ENCODE results near the gene PDE4D. TPM values are rescaled to one million over a fixed set of nuclear protein-coding genes. Genes with fewer than 3 reads are reported as not detected.

The PDE4D gene
- total RNA-seq, 1 experiment from 2014 or later, result 3.3 TPM

DNA sequence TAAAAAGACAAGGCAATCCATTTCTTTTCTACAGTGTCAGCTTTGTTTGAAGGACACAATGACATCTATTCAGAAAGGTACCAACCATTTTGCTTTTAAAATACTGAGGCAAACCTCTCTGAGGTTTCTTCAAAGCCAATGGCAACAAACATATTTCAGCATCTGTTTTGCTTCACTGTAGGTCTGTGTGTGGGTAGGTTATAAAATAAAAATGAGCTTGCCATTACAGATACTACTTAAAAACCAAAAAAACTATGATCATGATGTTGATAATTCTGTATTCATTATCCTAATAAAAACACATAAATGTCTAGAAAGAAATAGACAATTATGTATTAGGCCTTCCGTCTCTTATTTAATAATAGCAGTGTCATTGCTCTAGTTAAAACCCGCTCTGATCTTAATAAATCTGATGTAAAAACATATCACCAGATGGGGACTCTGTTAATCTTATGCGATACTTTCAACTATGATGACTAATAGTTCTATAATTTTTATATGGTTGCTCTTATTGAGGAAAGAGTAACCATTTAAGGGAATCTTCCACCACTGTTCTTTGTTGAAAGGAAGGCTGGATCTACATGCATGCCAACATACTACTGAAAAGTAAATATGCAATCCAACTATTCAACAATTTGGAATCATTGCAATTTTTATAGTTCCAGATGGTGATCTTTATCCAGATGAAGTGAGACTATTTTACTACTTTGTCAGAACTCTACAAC is 647.2 kb downstream of the PDE4D start:
- ChIA-PET POLR2A (no interaction called here), CTCF (no interaction called here)
- Mint-ChIP-seq H3K4me3 (no peak overlapping the region), H3K27ac (no peak overlapping the region), H3K27me3 (ENCODE audit: low read depth) (no peaks in the 10 kb centered on the region), H3K4me1 (no peaks in the 10 kb centered on the region), H3K36me3 (no peaks in the 10 kb centered on the region), H3K9me3 (peaks cover 2% of the 10 kb centered on the region; the same call in 1 of the 2 replicates)
- no peak for DNase-seq (ENCODE audit: low spot score)
- no peak for TF ChIP-seq ARID4B (CRISPR knock-in tag; IDR thresholded peaks at IDR 0.05; ENCODE audit: borderline replicate concordance)
- TF ChIP-seq NR2C2 (CRISPR knock-in tag; IDR thresholded peaks at IDR 0.05), result no peak
- no peak for ATAC-seq

- POLR2A ChIA-PET, result no interaction called here
- Mint-ChIP-seq H3K36me3 (no peaks in the 10 kb centered on the region), H3K27ac (no peak overlapping the region), H3K27me3 (ENCODE audit: low read depth) (no peaks in the 10 kb centered on the region), H3K4me3 (no peak overlapping the region), H3K9me3 (no peaks in the 10 kb centered on the region), H3K4me1 (no peaks in the 10 kb centered on the region)
- DNase-seq (ENCODE audit: low spot score) (no peak), ATAC-seq (no peak)
- CTCF ChIA-PET, result no interaction called here
- no peak for TF ChIP-seq MXD4 (CRISPR knock-in tag; IDR thresholded peaks at IDR 0.05; ENCODE audit: borderline replicate concordance)
- no peak for TF ChIP-seq RORB (CRISPR knock-in tag; IDR thresholded peaks at IDR 0.05)
- TF ChIP-seq, protein P1, sequence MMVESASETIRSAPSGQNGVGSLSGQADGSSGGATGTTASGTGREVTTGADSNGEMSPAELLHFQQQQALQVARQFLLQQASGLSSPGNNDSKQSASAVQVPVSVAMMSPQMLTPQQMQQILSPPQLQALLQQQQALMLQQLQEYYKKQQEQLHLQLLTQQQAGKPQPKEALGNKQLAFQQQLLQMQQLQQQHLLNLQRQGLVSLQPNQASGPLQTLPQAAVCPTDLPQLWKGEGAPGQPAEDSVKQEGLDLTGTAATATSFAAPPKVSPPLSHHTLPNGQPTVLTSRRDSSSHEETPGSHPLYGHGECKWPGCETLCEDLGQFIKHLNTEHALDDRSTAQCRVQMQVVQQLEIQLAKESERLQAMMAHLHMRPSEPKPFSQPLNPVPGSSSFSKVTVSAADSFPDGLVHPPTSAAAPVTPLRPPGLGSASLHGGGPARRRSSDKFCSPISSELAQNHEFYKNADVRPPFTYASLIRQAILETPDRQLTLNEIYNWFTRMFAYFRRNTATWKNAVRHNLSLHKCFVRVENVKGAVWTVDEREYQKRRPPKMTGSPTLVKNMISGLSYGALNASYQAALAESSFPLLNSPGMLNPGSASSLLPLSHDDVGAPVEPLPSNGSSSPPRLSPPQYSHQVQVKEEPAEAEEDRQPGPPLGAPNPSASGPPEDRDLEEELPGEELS (CRISPR knock-in tag; IDR thresholded peaks at IDR 0.05), result no peak
- no peak for TF ChIP-seq ZNF232 (CRISPR knock-in tag; IDR thresholded peaks at IDR 0.05)
- no peak for TF ChIP-seq PREB (CRISPR knock-in tag; IDR thresholded peaks at IDR 0.05; ENCODE audit: borderline replicate concordance)
- TF ChIP-seq ERG (CRISPR knock-in tag; IDR thresholded peaks at IDR 0.05), result no peak
- TF ChIP-seq JAZF1 (CRISPR knock-in tag; IDR thresholded peaks at IDR 0.05), result no peak
- TF ChIP-seq, protein P2, sequence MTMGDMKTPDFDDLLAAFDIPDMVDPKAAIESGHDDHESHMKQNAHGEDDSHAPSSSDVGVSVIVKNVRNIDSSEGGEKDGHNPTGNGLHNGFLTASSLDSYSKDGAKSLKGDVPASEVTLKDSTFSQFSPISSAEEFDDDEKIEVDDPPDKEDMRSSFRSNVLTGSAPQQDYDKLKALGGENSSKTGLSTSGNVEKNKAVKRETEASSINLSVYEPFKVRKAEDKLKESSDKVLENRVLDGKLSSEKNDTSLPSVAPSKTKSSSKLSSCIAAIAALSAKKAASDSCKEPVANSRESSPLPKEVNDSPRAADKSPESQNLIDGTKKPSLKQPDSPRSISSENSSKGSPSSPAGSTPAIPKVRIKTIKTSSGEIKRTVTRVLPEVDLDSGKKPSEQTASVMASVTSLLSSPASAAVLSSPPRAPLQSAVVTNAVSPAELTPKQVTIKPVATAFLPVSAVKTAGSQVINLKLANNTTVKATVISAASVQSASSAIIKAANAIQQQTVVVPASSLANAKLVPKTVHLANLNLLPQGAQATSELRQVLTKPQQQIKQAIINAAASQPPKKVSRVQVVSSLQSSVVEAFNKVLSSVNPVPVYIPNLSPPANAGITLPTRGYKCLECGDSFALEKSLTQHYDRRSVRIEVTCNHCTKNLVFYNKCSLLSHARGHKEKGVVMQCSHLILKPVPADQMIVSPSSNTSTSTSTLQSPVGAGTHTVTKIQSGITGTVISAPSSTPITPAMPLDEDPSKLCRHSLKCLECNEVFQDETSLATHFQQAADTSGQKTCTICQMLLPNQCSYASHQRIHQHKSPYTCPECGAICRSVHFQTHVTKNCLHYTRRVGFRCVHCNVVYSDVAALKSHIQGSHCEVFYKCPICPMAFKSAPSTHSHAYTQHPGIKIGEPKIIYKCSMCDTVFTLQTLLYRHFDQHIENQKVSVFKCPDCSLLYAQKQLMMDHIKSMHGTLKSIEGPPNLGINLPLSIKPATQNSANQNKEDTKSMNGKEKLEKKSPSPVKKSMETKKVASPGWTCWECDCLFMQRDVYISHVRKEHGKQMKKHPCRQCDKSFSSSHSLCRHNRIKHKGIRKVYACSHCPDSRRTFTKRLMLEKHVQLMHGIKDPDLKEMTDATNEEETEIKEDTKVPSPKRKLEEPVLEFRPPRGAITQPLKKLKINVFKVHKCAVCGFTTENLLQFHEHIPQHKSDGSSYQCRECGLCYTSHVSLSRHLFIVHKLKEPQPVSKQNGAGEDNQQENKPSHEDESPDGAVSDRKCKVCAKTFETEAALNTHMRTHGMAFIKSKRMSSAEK (CRISPR knock-in tag; IDR thresholded peaks at IDR 0.05; ENCODE audit: borderline replicate concordance), result no peak
- no peak for TF ChIP-seq ATF1 (CRISPR knock-in tag; IDR thresholded peaks at IDR 0.05)
- no peak for TF ChIP-seq ESRRA (CRISPR knock-in tag; IDR thresholded peaks at IDR 0.05; ENCODE audit: borderline replicate concordance)
- no peak for TF ChIP-seq E2F5 (CRISPR knock-in tag; IDR thresholded peaks at IDR 0.05)
- TF ChIP-seq ATF3 (CRISPR knock-in tag; conservative IDR thresholded peaks at IDR 0.05), result no peak
- TF ChIP-seq, protein P3, sequence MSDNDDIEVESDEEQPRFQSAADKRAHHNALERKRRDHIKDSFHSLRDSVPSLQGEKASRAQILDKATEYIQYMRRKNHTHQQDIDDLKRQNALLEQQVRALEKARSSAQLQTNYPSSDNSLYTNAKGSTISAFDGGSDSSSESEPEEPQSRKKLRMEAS (CRISPR knock-in tag; IDR thresholded peaks at IDR 0.05), result no peak
- TF ChIP-seq, protein P4, sequence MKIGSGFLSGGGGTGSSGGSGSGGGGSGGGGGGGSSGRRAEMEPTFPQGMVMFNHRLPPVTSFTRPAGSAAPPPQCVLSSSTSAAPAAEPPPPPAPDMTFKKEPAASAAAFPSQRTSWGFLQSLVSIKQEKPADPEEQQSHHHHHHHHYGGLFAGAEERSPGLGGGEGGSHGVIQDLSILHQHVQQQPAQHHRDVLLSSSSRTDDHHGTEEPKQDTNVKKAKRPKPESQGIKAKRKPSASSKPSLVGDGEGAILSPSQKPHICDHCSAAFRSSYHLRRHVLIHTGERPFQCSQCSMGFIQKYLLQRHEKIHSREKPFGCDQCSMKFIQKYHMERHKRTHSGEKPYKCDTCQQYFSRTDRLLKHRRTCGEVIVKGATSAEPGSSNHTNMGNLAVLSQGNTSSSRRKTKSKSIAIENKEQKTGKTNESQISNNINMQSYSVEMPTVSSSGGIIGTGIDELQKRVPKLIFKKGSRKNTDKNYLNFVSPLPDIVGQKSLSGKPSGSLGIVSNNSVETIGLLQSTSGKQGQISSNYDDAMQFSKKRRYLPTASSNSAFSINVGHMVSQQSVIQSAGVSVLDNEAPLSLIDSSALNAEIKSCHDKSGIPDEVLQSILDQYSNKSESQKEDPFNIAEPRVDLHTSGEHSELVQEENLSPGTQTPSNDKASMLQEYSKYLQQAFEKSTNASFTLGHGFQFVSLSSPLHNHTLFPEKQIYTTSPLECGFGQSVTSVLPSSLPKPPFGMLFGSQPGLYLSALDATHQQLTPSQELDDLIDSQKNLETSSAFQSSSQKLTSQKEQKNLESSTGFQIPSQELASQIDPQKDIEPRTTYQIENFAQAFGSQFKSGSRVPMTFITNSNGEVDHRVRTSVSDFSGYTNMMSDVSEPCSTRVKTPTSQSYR (CRISPR knock-in tag; IDR thresholded peaks at IDR 0.05), result no peak
These were observed 648.3 kb downstream of the PDE4D start for GRCh38 chr5:59245198-59245597.
